GM19438 (cell line): ENCODE measurements around the gene CROCC.
"Not testable (repeated sequence)": the region's sequence is repeated elsewhere in the genome, so short reads cannot be mapped to it uniquely, and the experiment has no call there.

Experiments used
- ATAC-seq: cut with Tn5 transposase; IDR thresholded peaks from one replicate; pipeline ENCODE4 v1.9.1; 2021; ENCODE audit warnings: low read depth; ENCODE audit not compliant: unreplicated experiment

Gene CROCC

DNA sequence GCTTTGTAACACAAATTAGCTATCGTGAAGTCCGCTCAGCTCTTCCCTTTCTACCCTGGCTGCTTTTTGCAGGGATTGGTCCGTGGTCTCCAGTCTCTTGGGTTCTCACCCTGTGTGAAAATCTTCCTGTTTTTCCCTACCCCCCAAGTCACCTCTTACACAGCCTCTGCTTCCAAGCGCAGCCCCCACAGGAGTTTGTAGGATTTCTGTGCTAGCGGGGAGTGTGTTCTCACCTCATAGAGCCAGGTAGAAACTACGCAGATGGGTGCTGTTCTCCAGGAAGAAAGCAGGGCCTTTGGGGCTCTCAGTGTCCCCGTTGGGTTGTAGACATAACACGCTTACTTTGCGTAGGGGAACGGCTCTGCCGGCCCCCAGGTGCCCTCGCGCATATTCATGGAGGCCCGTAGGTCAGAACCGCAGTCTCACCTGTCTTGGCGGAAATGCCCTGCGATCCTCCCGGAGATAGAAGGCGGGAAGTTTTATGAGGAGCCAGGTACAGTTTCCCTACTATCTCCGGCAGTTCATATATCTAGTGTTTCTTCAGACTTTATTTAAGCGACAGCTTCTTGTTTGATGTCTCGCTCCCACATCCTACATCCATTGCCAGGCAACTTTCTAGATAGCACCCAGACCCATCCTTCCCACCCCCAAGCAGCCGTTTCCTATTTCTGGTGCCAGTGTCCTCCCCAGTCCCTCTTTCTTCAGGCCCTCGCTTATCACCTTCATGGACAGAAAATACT, 25.2 kb upstream of the CROCC start:
- ATAC-seq = not testable (repeated sequence)

DNA sequence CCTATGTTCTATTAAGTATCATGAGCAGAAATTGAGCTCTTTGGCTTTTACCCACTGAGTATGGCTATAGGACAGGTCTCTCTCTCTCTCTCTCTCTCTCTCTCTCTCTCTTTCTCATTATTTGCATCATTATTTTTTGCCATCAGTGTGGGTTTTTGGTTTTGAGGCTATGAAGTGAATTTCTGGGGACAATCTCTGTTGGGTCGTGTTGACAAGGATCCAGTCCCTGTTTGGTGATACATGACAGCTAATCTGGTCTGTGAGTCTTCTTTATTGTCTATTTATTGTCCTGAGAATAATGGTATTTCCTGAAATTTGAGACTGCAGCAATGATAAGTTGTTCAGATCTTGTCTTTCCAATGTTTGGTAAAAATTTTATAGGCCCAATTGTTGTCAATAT, 24.1 kb upstream of the CROCC start:
- ATAC-seq = not testable (repeated sequence)

DNA sequence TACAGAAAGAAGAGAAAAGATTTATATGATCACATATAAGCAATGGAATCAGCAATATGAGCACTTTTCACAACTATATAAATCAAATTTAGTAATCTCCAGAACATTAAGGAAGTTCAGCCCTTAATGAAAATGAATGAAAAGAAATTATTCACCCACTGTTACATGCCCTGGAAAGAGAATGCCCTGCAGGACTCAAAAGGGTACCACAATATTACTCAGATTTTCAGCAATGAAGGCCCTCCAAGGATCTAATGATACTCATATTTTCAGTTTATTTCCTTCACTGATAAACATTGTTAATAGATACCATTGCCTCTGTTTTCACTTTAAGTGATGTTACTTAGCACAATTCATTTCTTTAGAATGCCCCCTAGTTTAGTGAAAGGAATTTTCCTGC, 23.4 kb upstream of the CROCC start:
- not testable (repeated sequence) for ATAC-seq

DNA sequence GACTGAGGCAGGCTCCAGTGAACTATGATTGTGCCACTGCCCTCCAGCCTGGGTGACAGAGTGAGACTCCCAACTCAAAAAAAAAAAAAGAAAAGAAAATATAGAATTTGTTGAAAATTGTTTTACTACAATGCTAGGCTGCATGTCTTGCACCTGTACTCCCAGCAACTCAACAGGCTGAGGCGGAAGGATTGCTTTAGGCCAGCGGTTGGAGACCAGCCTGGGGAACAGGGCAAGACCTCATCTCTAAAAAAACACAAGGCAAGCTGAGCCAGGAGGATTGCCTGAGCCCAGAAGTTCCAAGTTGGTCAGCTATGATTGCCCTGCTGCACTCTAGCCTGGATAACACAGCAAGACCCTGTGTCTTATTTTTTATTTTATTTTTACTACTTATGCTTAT, 22.7 kb upstream of the CROCC start:
- not testable (repeated sequence) for ATAC-seq

DNA sequence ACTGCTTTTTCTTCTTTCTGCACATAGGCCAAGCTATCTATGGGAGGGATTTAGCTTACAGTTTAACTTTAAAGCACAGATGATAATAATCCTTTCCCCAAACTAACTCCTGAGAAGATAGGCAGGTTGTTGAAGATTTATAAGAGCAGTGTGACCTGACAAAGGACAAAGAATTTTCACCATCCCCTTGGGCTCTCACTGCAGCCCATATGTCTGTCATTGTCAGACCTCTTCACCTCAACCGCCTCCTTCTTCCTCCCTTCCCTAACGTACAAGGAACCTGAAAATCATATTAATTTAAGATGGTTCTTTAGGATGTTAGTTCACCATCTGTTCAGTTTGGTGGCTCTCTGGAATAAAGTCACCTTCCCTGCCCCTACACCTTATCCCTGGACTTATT, 21.0 kb upstream of the CROCC start:
- no peak for ATAC-seq

DNA sequence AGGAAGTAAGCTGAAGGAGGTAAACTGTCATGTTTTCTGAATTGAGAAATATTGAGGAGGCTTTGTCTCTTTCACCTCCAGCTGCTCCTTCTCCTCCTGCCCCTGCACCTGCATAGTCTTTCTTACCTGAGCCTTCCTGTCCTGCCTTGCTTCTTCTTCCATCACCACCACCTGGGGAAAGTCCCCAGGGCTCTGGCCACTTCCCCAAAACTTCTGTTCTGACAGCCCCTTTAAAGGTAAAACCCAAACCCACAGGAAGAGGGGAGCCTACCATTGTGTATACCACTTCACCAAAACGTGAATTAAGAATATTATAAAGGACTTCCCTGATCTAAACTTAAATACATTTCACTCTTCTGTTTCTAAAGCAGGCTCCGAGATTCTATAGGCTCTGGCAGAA, 20.4 kb upstream of the CROCC start:
- ATAC-seq = not testable (repeated sequence)

DNA sequence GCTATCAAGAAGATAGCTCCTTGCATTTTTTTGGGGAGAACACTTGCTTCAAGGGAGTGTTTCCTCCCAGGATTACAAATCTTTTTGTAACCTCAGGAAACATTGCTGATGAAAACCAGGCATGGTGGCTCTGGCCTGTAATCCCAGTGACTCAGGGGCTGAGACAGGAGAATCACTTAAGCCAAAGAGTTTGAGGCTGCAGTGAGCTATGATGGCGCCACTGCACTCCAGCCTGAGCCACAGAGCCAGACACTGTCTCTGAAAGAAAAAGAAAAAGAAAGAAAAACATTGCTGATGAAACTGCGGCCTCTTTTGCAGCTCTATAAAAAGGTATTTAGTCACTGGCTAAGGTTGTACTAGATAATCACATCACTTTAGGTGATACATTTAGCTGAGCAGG, 18.7 kb upstream of the CROCC start:
- no peak for ATAC-seq

DNA sequence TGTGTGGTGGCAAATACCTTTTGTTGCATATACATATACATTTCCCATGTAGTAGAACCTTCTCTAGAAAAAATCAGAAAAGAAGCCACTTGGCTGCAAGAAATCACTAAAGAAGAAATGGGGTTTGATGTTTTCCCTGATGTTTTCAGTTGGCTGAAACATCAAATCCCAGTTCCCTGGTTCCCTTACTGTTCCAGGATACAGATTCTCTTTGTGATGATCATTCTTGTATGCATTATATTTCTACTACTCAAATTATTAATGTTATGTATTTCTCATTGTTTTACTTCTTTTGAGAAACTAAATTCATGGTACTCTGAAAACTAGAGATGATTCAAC, 18.3 kb upstream of the CROCC start:
- no peak for ATAC-seq

DNA sequence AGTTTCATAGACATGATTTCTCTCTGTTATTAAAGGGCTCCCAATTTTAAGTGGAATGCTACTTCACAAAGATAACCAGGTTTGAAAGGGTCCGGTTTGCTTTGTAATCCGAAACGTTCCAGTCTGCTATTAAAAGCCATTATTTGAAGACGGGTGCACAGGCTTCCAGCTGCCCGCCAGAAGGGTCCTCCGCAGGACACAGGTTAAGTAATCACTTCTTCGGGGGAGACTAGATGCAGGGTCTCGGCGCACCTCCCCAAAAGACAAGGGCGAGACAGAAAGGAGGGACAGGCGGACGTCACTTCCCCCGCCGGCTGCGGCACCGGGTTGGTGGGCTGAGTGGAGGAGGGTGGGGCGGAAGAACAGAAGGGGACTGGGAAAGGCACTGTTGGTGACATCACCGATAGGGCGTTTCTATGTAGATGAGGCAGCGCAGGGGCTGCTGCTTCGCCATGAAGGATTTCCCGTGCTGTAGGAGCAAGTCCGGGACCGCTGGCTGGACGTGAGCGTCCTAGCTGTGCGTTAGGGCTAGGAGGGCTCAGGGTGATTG, 17.1 kb upstream of the CROCC start:
- peak; percentile 83 for ATAC-seq

DNA sequence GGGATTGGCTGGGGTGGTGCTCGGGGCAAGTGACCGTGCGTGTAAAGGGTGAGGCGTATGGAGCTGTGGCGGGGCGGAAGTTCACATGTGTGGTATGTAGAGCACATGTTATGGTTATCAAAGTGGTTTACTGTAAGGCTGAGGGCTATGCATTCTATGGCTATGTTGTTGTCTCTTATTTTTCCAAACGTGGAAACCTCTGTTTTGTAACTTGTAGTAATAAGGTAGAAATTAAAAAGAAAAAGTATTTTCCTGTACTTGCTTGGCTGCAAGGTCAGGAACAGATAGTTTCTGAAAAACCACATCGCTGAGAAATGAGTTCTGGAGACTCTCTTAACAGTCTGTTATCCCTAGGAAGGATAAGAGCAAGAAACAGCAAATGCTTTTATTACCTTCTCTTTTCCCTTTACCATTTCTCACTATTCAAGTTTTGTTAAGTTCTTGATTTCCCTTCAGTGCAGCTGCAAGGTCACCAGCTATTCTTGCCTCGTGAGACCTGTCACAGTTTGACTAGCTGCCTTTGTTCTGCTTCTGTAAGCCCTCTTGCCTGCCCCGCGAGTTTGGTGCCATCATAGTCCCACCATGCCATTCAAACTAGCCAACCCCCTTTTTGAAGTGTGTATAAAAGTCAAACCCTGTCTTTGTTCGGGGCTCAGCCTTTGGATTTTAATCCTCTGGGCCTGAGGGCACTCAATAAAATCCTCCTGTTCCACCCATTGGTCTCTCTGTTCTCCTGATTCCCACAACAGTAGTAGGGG, 16.4 kb upstream of the CROCC start:
- ATAC-seq = peak; percentile 86

DNA sequence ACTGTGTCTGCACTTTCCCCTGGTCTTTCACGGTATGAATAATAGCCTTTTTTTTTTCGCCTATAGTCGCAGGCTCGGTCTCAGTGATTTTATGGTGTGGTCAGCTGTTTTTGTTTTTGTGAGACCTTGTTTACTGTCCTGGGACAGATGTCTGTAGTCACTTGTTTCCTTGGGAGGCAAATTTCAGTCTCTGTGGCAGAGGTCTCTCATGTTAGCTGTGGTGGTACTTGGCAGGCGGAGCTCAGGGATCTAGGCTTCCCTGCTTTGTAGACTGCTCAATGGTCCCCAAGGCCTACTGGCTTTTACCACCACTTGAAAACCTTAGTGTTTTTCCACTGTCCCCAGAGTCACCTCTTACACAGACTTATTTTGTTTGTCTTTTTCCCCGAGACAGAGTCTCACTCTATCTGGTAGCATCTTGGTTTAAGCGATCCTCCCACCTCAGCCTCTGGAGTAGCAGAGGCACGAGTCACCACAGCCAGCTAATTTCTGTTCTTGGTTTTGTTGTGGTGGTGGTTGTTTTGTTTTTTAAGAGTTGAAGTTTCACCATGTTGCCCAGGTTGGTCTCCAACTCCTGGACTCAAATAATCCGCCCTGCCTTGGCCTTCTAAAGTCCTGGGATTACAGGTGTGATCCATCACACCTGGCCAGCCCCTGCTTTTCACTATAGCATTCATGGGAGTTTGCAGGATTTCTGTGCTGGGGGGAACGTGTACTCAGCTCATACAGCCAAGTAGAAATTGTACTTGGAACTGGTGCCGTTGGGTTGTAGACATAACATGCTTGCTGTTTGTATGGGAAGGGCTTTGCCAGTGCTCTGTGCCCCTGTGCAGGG, 15.6 kb upstream of the CROCC start:
- ATAC-seq = no peak

DNA sequence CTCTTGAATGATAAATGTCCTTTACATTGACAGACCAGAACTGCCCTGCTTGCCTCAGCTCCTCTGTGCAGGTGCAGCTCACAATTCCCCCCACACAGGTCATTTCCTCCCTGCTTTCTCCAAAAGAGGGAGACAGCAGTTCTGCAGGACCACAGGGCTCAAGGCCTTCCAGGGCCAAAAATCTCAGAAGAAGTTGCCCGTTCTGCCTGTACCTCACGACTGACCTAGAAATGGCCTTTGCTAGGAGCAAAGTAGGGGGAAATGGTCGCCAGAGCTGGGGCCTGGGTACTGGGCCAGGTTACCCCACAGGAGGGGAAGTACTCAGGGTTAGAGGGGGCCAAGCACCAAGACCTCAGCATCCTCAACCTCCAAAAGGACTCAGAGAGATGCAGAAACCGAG, 14.9 kb upstream of the CROCC start:
- no peak for ATAC-seq

DNA sequence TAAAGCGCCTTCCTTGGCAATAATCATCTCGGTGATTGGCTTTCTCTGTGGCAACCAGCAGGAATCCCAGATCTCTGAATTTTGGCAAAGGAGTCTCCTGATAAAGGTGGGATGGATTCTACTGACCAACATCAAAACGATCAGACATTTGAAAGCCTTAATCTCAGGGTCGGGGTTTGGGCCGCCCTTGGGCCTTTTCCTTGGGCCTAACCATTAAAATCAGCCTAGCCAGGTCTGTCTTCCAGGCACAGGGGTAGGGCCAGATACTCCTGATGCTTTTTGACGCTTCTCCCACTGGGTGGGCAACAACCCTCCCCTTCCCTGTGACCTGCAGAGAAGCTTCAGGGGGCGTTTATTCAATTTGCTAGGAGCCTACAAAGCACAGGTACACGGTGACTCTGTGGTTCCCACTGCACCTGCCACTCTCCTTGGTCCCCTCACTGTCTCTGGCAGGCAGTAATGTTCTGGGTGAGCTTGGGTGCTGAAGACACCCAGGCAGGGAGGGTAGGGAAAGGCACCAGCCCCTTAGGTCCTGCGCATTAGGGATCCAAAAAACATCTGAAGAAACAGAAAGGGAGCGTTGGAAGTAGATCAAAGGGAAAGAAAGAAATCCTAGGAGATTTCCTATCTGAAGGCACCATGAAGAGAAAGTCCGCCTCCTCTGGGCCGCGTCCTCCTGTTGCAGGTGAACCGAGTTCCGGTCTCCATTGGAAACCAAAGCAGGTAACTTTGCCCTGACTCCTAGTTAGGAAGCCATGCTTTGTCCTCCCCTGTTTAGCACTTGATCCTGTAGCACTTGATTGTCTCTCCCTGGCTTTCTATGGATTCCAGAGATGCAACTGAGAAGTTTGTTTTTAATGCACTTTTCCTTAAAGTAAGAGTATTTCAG, 13.6 kb upstream of the CROCC start:
- ATAC-seq = no peak

DNA sequence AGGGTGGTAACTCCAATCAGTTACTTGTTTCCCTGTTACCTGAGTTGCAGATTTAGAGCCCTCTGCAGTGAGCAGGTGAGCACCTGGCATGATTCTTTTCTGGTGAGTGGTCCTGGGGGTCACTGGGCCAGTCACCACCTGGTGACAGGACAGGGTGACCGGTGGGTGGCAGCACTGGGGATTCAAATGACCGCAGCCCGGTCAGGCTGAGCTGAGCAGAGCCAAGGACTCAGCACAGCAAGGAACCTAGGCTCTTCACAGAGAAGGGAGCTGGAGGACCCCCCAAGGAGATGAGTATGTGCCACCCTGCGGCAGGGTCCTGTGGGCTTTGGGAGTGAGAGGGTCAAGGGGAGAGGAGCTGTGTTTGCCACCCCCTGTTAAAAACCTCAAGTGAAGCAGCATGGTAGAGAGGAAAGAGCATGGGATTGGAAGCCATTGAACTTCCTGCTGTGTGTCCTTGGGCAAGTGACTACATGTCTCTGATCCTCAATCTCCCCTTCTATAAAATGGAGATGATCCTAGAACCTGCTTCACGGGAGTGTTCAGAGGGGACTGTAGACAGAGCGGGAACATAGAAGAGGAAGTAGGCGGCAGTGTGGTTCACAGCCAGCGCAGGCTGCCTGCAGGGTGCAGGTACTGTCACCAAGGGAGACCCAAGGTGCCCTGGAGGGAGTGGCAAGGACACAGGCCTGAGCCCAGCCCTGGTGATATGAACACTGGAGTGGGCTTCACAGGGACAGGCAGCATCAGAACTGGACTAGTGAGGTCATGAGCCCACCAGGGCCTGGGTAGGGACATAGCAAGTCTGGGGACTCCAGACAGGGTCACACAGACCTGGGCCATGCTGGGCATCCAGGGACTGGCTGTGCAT, 9.6 kb upstream of the CROCC start:
- ATAC-seq = not testable (repeated sequence)

DNA sequence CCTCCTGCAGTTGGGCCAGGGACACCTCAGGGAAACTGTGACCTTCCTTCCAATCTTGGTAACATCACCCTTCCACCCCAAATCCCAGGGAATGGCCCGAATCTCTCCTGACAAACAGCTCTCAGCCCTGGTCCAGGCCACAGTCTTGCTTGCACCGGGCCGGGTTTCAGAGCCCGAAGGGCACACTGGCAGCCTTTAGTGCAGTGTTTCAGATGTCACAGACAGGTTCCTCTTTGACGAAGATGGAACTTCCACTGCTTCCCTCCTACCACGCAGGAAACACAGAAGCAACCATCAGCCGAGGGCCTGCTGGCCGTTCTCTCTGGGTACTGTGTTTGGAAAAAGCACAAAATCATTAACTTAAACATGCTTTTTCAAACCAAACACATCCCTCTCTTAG, 9.0 kb upstream of the CROCC start:
- ATAC-seq = not testable (repeated sequence)

DNA sequence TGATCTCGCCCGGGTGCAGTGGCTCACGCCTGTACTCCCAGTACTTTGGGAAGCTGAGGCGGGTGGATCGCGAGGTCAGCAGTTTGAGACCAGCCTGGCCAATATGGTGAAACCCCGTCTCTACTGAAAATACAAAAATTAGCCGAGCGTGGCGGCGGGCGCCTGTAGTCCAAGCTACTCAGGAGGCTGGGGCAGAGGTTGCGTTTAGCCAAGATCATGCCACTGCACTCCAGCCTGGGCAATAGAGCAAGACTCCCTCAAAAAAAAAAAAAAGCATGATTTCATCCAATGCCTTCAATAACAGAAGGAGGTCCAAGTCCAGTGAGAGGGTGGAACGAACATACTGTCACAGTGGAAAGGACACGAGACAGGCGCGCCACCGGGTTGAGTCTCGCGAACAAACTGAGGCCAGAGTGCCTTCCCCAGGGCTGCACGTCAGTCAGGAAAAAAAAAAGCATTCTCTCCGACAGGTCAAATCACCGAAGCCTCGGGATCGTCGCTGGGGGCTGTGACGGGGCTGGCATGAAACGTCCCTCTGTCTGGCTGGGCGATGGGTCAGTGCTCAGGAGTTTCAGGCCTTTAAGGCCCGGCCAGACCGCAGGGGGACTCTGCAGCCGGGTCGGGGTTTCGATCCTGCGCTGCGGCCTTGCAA, 8.4 kb upstream of the CROCC start:
- ATAC-seq = no peak

DNA sequence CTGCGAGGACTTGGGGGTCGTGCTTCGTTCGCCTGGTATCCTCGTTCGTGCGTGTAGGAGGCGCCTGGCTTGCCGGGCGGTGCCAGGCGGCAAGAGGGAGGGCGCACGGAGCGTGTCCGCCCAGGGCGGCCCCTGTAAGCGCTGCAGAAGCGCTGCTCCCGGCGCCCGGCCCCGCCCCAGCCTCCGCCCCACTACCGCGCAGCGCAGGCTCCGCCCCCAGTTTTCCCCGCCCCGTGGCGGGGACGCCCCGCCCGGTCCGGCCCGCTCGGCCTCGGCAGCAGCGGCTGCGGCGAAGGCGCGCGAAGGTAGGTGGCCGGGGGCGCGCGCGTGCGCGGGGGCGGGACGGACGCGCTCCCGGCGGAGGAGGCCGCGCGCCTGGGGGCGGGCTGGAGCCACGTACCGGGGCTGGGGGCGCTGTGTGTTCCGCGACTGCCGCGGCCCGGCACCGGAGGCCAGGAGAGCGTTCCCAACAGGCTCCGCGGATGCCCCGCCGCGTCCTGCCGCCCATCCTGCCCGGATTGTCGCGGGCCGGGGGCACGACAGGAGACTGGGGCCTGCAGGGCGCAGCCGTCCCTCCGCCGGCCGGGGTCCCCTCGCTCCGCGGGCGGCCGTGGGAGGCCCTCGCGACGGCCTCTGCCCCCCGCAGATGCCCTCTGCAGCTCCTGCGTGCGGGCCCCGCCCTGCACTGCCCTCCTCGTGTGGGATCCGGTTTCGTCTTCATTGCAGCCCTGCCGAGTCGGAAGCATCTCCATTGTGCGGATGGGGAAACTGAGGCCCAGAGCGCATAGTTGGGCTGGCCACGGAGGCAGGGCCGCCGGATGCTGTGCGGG, 7.7 kb upstream of the CROCC start:
- ATAC-seq = peak; percentile 81
